OCI-M2 (cell line): ENCODE data around the gene COL18A1.

ENCODE experiments used
- DNase-seq: peaks from one replicate; lab custom pipeline; 2025; ENCODE audit not compliant: unreplicated experiment; lab: John Stamatoyannopoulos, UW

The COL18A1 gene

DNA sequence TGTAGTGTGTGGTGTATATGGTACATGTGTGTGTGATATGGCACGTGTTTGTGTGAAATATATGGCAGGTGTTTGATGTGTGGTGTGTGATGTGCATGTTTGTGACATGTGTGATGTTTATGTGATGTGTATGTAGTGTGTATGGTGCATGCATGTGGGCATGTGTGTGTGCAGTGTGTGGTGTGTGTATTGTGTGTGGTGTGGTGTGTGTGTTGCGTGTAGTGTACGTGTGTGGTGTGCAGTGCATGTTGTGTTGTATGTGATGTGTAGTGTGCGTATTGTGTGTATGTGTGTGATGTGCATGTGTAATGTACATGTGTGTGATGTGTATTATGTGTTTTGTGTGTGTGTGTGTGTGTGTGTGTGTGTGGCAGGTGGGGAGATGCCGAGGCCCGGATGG lies 71.6 kb downstream of the COL18A1 start:
- DNase-seq: no peak

DNA sequence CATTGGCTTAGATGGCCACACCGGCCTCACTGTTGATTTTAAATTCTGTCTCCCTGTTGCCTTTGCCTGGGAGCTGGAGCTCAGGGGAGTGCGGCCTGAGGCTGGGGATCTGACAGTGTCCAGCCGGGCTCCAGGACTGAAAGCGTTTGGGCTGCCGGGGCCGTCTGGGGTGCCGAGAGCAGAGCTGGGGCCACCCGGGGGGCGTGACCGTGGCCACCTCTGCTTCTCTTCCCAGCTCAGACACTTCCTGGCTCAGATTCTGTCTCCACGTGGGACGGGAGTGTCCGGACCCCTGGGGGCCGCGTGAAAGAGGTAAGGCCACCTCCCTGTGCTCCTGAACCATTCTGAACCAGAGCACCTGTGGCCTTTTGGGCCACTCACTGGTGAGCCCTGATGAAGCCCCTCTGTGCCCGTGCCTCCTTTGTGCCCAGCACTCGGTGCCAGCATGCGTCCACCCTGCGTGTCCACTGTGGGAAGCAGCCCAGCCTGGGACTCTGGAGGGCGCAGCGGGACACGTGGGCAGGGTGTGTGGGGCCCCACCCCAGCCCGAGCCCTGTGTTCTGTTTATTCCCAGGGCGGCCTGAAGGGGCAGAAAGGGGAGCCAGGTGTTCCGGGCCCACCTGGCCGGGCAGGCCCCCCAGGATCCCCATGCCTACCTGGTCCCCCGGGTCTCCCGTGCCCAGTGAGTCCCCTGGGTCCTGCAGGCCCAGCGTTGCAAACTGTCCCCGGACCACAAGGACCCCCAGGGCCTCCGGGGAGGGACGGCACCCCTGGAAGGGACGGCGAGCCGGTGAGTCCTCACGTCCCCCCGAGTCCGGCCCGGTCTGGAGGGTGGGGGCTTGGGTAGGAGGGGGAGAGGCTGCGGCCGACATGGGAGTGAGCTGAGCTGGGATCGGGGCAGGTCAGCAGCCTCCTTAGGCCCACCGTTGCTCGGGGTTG lies 72.5 kb downstream of the COL18A1 start:
- DNase-seq: no peak

DNA sequence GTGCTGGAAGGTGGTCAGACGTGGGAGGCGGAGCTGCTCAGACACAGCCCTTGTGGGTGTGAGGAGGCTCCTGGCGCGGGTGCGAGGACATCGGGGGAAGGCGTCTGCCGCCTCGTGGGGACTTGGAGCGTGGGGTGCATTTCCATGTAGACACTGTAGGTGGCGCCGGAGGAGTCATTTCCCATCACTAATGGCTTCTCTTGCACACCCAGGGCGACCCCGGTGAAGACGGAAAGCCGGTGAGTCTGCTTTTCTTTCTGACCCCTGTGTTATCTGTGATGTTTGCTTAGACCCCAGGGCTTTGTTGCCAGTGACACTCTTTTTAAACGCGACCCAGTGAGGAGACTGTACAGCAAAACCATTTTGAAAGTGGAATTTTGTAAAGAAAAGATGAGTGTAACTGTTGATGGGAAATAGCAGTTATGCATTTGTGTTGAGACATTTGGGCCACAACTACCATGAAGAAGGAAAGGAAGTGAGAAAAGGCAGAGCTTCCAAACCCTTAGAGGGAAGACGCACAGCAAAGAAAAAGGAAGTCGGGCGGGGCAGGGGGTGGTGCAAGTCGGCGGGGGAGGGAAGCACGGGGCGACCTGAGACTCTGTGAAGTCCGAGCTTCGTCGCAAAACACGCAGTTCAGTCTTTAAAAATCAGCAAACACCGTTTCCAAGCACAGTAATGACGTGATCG lies 73.3 kb downstream of the COL18A1 start:
- DNase-seq: no peak

DNA sequence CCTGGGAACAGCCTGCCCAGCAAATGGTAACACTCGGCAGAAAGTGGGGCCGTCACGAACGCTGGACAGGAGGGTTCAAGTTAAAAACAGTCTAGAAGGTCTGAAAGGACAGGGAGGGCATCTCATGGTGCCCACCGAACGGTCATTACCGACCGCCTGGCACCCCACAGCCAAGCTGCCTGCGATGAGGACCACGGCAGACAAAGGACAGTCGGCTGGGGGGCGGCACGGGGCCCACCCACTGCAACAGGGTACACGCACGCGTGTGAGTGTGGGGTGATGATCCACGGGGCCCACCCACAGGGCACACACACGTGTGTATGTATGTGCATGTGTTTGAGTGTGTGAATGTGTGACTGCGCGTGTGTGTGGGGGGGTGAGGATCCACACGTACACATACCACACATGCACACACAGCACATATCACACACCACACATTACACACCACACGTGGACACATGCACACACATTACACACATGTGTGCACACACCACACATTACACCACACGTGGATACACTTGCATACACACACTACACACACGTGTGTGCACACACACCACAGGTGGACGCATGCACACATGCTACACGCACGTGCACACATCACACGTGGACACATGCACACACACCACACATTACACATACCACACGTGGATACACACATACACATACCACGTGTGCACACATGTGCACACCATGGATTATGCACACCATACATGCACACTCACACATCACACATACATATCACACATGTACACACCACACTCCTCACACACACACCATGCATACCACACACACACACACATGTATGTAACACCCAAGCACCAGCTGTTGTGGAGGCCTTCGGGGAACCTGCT lies 74.1 kb downstream of the COL18A1 start:
- no peak for DNase-seq

DNA sequence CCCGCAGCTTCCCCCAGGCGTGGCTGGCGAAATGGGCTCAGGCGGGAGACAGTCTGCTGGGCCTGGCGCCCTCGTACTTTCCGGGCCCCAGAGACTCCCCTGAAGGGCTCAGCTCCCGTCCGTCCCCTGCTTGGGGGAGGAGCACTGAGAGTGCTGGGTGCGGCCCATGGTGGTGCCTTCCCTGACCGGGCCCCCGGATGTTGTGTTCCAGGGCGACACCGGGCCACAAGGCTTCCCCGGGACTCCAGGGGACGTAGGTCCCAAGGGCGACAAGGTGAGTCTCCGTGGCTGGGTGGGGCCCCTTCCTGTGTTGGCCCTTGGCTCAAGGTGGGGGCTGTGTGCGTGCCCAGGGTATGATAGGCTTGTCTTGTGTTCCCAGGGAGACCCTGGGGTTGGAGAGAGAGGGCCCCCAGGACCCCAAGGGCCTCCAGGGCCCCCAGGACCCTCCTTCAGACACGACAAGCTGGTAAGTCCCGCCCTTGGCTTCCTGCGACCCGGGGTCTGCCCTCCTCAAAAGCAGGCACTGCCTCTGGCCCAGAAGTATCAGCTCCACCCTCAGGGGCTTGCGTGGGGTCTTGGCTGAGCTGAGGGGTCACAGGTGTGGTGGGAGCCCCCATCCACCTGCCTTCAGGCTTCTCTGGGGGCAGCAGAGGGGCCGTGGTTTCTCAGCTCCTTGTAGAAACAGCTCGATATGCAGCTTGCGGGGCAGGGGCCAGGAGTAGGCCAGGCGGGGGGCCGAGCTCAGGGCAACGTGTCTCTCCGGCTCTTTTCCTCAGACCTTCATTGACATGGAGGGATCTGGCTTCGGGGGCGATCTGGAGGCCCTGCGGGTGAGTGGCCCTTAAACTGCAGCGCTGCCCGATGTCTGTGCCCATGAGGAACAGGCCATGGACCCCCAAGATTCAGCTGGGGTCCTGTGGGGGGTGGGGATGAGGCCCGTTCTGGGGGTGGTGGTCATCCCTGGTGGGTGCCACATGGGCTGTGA lies 75.0 kb downstream of the COL18A1 start:
- no peak for DNase-seq

DNA sequence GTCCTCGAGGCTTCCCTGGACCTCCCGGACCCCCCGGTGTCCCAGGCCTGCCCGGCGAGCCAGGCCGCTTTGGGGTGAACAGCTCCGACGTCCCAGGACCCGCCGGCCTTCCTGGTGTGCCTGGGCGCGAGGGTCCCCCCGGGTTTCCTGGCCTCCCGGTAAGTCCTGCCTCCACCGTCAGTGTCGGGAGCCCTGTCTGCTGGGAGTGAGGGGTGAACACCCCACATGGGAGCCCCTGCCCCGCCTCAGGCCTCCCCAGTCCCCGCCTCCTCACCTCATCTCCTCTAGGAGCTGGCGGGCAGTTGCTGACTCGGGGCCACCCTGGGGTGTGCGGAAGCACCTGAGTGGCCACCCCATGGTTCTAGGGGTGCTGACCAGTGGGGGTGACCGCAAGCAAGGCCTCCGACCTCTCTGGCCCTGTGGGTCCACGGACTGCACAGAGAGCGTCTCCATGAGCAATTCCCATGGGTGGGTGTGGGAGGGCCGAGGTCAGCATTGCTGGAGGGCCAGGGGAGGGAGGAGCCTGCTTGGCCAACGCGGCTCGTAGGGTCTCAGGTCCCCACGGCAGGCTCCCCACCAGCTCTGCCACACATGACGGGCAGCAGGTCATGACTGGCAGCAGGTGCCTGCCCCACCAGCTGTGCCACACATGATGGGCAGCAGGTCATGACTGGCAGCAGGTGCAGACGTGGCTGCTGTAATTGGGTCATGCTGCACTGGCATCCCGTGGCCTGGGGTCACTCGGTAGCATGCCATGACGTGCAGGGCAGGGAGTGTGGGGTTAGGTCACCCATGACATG lies 75.9 kb downstream of the COL18A1 start:
- DNase-seq: no peak

DNA sequence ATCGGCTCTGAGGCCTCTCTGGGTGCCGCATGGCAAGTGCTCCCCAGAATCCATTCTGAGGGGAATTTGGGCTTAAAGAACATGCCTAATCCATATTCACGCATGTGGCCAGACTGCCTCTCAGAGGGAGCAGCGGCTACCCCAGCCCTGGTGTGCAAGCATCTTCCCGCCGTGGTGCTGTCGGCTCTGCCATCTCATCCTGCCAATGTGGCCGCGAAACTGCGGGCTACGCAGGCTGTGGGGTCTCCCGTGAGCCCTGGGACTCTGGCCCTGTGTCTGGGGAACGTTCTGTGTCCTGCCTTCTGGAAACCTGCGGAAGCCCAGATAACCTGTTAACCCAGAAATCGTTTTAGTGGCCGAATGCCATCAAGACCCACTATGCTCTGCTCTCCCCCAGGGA lies 76.6 kb downstream of the COL18A1 start:
- DNase-seq: no peak

DNA sequence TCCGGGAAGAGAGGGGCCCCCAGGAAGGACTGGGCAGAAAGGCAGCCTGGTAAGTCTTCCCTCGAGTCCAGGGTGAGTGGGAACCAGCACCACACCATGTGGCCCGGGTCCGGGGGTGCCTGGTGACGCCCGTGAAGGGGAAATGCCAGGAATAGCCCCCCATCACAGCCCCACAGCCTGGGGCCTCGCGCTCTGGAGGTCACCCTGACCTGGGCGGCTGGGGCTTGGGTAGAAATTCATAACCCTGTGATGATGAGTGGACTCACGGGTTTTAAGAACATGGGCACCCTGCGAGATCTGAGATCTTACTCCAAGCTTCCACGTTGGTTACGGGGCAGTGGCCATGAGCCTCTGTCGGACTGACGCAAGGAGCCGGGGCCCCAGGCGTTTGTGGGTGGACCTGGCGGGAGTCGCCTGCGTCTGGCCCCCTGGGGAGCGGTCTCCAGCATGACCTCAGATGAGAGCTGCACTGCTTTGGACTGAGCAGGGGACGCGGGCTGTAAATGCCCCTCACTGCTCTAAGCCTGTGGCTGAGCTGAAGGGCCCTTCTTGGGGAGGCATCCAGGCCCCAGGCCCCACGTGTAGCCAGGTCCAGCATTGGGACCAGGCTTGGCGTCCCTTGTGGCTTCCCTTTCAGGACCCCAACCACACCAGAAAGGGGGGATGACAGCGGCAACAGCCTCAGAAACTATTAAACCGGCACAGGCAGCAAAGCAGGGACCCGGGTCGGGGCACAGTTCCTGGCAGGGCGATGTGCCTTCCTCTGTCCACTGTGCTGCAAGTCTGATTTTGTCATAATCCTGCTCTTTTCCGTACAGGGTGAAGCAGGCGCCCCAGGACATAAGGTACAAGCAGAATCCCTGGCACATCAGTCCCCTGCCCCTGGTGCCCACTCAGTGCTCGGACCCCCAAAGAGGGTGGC lies 77.3 kb downstream of the COL18A1 start:
- DNase-seq: no peak

DNA sequence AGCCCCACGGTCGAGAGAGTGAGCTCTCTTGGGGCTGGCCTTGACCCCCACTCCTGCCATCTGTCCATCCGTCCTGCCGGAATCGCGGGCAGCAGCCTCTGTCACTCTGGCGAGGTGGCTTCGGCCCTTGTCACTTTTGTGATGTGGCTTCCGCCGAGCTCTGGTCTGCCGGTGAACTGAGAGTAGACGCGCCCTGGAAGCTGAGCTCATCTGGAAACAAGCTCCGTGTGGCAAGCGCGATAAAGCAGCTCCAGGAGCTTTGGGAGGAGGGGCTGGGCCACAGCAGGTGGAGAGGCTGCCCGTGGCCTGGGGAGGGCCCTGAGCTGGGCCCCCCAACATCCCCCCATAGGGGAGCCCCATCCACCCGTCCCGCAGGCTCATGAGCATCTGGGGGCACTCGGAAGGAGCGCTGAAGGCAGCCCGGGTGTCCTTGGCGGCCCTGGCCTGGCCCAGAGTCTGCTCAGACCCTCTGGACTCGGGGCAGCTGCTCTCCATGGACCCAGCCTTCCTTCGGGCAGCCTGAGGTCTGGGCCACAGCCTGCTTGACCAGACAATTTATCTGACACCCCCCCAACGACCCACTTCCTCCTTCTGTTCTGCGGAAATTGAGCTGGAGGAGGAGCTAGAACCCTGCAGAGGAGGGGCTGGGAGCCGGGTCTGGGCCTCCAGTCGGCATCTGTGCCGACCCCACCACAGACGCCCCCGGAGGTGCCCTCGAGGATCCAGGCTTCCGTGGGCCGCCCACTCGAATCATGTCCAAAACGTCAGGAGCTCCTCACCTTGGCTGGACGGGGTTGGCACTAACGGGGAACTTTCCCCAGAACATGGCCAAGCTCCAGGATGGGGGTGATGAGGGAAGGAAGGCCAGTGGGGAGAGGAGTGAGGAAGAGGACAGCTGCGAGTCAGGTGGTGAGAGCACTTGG lies 78.2 kb downstream of the COL18A1 start:
- DNase-seq: peak; percentile 79

DNA sequence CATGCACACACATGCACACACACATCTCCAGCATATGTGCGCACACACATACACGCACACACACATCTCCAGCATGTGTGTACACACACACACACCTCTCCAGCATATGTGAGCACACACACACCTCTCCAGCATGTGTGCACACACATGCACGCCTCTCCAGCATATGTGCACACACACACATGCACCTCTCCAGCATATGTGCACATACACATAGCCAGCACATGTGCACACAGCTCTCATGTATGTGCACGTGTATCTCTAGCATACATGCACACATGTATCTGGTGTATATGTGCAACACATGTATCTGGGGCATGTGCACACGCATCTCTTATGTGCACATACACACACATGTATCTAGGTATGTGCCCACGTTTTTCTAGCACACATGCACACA lies 79.4 kb downstream of the COL18A1 start:
- no peak for DNase-seq

DNA sequence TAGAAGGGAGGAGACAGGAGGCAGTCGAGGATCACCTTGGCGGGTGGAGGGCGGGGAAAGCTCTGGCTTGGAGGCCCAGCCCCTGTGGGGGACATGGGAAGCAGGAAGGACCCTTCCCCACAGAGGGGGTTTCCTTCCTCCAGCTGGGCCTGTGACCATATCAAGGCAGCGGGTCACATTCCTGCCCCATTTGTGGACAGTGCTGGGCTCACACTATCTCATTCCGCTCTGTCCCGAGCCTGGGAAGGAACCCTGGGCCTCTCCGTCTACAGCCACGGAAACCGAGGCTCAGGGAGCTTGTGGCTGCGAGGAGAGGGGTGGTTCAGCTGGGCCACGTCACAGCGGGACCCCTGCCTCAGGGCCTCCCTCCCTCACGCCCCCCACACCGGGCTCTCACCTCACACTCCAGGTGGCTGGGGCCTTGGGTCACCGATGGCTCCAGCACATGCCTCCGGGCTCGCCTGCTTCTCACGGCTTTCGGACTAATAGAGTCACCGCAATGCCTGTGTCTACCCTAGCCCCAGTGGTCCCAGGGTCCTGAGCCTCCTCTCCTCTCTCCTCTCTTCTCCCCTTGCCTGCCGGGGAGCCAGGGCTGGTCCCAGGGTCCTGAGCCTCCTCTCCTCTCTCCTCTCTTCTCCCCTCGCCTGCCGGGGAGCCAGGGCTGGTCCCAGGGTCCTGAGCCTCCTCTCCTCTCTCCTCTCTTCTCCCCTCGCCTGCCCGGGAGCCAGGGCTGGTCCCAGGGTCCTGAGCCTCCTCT lies 80.9 kb downstream of the COL18A1 start:
- DNase-seq: no peak

DNA sequence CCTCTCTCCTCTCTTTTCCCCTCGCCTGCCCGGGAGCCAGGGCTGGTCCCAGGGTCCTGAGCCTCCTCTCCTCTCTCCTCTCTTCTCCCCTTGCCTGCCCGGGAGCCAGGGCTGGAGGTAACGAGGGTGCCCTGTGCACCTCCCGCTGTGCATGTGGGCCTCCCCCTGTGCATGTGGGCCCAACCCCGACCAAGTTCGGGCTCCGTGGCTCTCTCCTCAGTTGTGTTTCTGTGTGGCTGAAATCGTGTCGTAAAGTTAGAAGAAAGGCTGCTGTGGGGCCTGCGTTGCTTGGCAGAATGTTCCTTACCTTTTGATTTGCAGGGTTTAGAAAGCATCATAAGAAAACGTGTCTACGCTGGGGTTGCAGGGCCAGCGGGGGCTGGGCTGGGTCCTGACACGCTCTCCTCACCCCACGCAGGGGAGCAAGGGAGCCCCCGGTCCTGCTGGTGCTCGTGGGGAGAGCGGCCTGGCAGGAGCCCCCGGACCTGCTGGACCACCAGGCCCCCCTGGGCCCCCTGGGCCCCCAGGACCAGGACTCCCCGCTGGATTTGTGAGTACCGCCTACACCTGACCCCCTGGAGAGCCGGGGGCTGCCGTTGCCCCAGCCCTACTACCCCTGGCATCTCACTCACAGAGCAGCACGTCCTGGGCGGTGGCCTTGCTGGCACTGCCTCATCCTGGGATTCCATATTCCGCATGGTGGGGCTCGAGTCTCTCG lies 81.6 kb downstream of the COL18A1 start:
- DNase-seq: no peak

DNA sequence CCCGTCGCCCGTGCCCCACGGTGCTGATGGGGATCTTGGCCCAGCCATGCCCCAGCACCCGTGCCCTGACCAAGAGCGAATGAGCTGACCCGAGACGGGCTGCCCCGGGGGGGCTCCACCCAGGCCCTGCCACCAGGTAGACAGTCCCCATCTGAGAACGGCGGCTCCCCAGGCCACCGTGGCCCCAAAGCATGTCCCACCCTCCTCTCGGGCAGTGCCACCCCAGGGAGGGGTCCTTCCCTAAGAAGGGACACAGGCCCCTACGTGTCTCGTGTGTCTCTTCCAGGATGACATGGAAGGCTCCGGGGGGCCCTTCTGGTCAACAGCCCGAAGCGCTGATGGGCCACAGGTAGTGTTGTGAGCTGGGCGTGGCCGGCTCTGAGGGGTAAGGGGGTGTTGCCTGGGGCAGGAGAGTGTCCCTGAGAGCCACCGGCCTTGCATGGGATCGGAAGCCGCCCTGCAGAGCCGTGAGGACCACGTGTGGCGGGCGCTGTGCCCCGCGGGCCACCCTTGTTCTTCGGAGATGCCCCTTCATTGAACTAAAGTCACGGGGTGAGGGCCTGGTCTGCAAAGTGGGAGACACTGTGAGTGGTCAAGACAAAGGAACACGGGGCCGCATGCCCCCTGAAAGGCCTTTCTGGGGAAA lies 82.3 kb downstream of the COL18A1 start:
- DNase-seq: no peak

DNA sequence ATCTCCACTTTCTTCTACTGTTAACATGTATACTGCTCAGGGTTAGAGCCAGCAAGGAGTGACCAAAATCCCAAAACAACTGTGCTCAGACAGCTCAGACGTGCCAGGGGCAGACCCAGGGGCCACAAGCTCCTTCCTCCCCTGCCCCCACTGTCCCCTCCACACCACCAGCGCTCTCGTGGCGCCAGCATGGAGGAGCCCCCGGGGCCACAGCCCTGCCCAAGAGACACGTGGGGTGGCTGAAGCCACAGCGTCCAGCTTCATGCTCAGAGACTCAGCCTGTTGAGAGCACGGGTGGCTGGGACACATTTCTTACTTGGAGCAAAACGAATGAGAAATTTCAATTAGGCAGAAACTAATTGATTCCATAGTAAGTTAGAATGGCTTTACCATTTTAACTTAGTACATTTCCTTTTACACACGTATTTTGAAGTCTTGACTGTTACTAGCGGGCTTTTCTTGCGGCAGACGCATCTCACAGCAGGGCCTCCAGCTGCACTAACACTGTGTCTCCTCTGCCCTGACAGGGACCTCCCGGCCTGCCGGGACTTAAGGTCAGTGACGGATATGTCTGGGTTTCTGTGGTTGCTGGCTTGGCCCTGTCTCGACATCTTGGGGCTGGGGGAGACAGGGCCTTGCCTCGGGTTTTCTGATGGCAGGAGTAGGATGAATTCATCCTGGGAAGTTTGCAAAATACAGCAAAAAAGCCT lies 83.1 kb downstream of the COL18A1 start:
- DNase-seq: no peak
